HCT116 (cell line): ENCODE measurements around the gene UBXN11. TPM values are rescaled to one million over a fixed set of nuclear protein-coding genes. Genes with fewer than 3 reads are reported as not detected.

Source experiments
- ATAC-seq: fragments of 200-7000 bp; cut with Tn5 transposase; 2 replicates; pipeline ENCODE4 v1.9.1; 2020; ENCODE audit warnings: mild to moderate bottlenecking, moderate library complexity
- BruUV-seq: library from RNA; stranded (reverse); fragments of 400-500 nt; replicated peaks from 2 replicates; lab custom pipeline; 2021; lab: Mats Ljungman, UMichigan
- CTCF ChIA-PET: fragments of 300-600 bp; sonication (Branson Sonifier 250); formaldehyde crosslinking; loops from one replicate; lab custom pipeline; 2021; ENCODE audit warnings: antibody characterized with exemption; lab: Charles Lee
- POLR2A ChIA-PET: fragments of 300-600, 350-600 bp; sonication (Branson Sonifier 250); formaldehyde crosslinking; loops from one replicate; lab custom pipeline; 2021; ENCODE audit warnings: antibody characterized with exemption; lab: Charles Lee
- RAD21 ChIA-PET, 2 experiments: fragments of 300-600 bp; sonication (Branson Sonifier 250); formaldehyde crosslinking; loops; one replicate each; lab custom pipeline; 2023; ENCODE audit warnings: low total read pairs in 2 of 2; ENCODE audit not compliant: uncharacterized antibody in 2 of 2, unreplicated experiment in 2 of 2, low non-redundant PET in 1 of 2; lab: Charles Lee
- DNase-seq: peaks from one replicate; pipeline ENCODE4 v3.0.0-alpha.2; 2010; ENCODE audit warnings: low read depth, low spot score
- H2AFZ ChIP-seq: fragments of 200-600 bp; shearing (Covaris generic), sonication (generic); 2 replicates; pipeline ENCODE4 v1.6.1; 2017; ENCODE audit warnings: low read depth, mixed run types, mixed read lengths, antibody characterized with exemption, low read length; ENCODE audit not compliant: poor library complexity, severe bottlenecking
- H3K27ac ChIP-seq: 2 replicates; pipeline ENCODE4 v1.5.1; 2012; ENCODE audit warnings: low read depth, low read length
- H3K27me3 ChIP-seq: fragments of 200-600 bp; sonication (generic); 2 replicates; pipeline ENCODE4 v1.6.1; 2016; ENCODE audit warnings: mixed run types, low read length, mixed read lengths; ENCODE audit not compliant: insufficient read depth
- H3K36me3 ChIP-seq, 2 experiments: fragments of 200-500 bp in 1 of 2; fragments of 200-600 bp in 1 of 2; sonication (Bioruptor generic) in 1 of 2; sonication (generic) in 1 of 2; 2 replicates each; pipeline versions ENCODE4 v1.5.1 to v1.6.1; 2014 to 2016; ENCODE audit warnings: low read length in 2 of 2, inconsistent platforms in 1 of 2, mixed read lengths in 1 of 2, mixed run types in 1 of 2; ENCODE audit not compliant: insufficient read depth in 2 of 2, control insufficient read depth in 1 of 2
- H3K4me1 ChIP-seq, 2 experiments: fragments of 200-600 bp in 1 of 2; sonication (generic) in 1 of 2; 2 replicates each; pipeline versions ENCODE4 v1.5.1 to v1.6.1; 2012 to 2017; ENCODE audit warnings: low read length in 2 of 2, inconsistent platforms in 1 of 2, mild to moderate bottlenecking in 1 of 2, mixed read lengths in 1 of 2, mixed run types in 1 of 2, moderate library complexity in 1 of 2; ENCODE audit not compliant: insufficient read depth in 2 of 2, control insufficient read depth in 1 of 2
- H3K4me2 ChIP-seq: fragments of 200-600 bp; sonication (generic); 2 replicates; pipeline ENCODE4 v1.6.1; 2017; ENCODE audit warnings: mixed run types, low read length, mixed read lengths
- H3K4me3 ChIP-seq, 2 experiments: fragments of 200-600 bp in 1 of 2; sonication (generic) in 1 of 2; replicated peaks in 1 of 2; 2 replicates each; pipeline ENCODE4 v1.5.1; 2011 to 2016; ENCODE audit warnings: low read length in 2 of 2, control low read depth in 1 of 2, low read depth in 1 of 2, mild to moderate bottlenecking in 1 of 2, mixed read lengths in 1 of 2, mixed run types in 1 of 2
- H3K79me2 ChIP-seq: fragments of 200-600 bp; sonication (generic); 2 replicates; pipeline ENCODE4 v1.6.1; 2017; ENCODE audit warnings: mild to moderate bottlenecking, mixed run types, low read length, moderate library complexity, mixed read lengths; ENCODE audit not compliant: insufficient read depth
- H3K9ac ChIP-seq: fragments of 200-600 bp; sonication (generic); 2 replicates; pipeline ENCODE4 v1.6.1; 2016; ENCODE audit warnings: low read length, mixed read lengths
- H3K9me2 ChIP-seq: fragments of 200-600 bp; sonication (generic), shearing (Covaris generic); 2 replicates; pipeline ENCODE4 v1.6.1; 2017; ENCODE audit warnings: mixed run types, mild to moderate bottlenecking, moderate library complexity; ENCODE audit not compliant: insufficient read depth
- H3K9me3 ChIP-seq, 2 experiments: fragments of 200-500 bp in 1 of 2; fragments of 200-600 bp in 1 of 2; sonication (Bioruptor generic) in 1 of 2; sonication (generic) in 1 of 2; 2 replicates each; pipeline ENCODE4 v1.6.1; 2014 to 2017; ENCODE audit warnings: low read length in 2 of 2, mixed read lengths in 2 of 2, inconsistent platforms in 1 of 2, low read depth in 1 of 2, mild to moderate bottlenecking in 1 of 2, mixed run types in 1 of 2, moderate library complexity in 1 of 2; ENCODE audit not compliant: control insufficient read depth in 1 of 2, insufficient read depth in 1 of 2
- H4K20me1 ChIP-seq: fragments of 200-600 bp; sonication (generic), shearing (Covaris generic); 2 replicates; pipeline ENCODE4 v1.6.1; 2017; ENCODE audit warnings: mixed run types, mild to moderate bottlenecking, moderate library complexity; ENCODE audit not compliant: insufficient read depth
- EGR1 ChIP-seq: IDR thresholded peaks from 2 replicates; pipeline ENCODE4 v1.6.1; 2012; ENCODE audit warnings: low read depth
- ELF1 ChIP-seq: IDR thresholded peaks from 2 replicates; pipeline ENCODE4 v1.6.1; 2012; ENCODE audit warnings: low read depth, borderline replicate concordance
- EZH2phosphoT487 ChIP-seq: fragments of 200-600 bp; IDR thresholded peaks from 2 replicates; pipeline ENCODE4 v1.6.1; 2018; ENCODE audit warnings: antibody characterized with exemption, borderline replicate concordance
- FOSL1 ChIP-seq: IDR thresholded peaks from 2 replicates; pipeline ENCODE4 v1.6.1; 2012; ENCODE audit warnings: low read depth
- JUND ChIP-seq: IDR thresholded peaks from 2 replicates; pipeline ENCODE4 v1.6.1; 2012
- POLR2A ChIP-seq: IDR thresholded peaks from 2 replicates; pipeline ENCODE4 v1.7.0; 2011; ENCODE audit warnings: borderline replicate concordance; ENCODE audit not compliant: insufficient read depth, insufficient read length; ENCODE audit errors: extremely low read depth
- RAD21 ChIP-seq: IDR thresholded peaks from 2 replicates; pipeline ENCODE4 v1.6.1; 2012; ENCODE audit warnings: low read depth, mild to moderate bottlenecking
- REST ChIP-seq: IDR thresholded peaks from 2 replicates; pipeline ENCODE4 v1.6.1; 2012; ENCODE audit warnings: low read depth
- SIN3A ChIP-seq: IDR thresholded peaks from 2 replicates; pipeline ENCODE4 v1.6.1; 2012; ENCODE audit warnings: low read depth
- YY1 ChIP-seq: IDR thresholded peaks from 2 replicates; pipeline ENCODE4 v1.6.1; 2011; ENCODE audit warnings: low read length, low read depth, moderate library complexity, mild to moderate bottlenecking; ENCODE audit not compliant: insufficient replicate concordance; ENCODE audit errors: extremely low read depth
- intact Hi-C: fragments of 100-400 bp; cut with micrococcal nuclease; formaldehyde crosslinking; loops from 2 replicates; pipeline ENCODE4 v1.10.0; 2022
- total RNA-seq: library from RNA; stranded (reverse); gene quantifications from one replicate; pipeline ENCODE4 v1.2.1, GENCODE V29; 2021; ENCODE audit not compliant: unreplicated experiment
- TF ChIP-seq, protein P1 (sequence below): IDR thresholded peaks from 2 replicates; pipeline ENCODE4 v1.6.1; 2012

Gene UBXN11
- total RNA-seq, 1 experiment from 2014 or later = 19.3 TPM

- H3K27me3 ChIP-seq = no peaks in the 10 kb centered on the region
- no peak overlapping the region for H2AFZ ChIP-seq
- ChIA-PET RAD21 (interaction anchor here in 1 of 2 experiments (1.0 kb wide), 1 partner anchor 36 kb away, joined by 4 read pairs; no protein-coding TSS in a partner anchor), CTCF (interaction anchor here (1.0 to 4.4 kb wide), 6 partner anchors 11 to 176 kb away, joined by 5 to 47 read pairs (median 9); partner anchors contain the start of genes SH3BGRL3 and ZNF593), POLR2A (no interaction called here)
- no peak overlapping the region for H3K9ac ChIP-seq
- H3K4me3 ChIP-seq = no peak overlapping the region
- H3K36me3 ChIP-seq = peaks cover 0 to 10% of the 10 kb centered on the region in 2 experiments; a peak in 2 of 4 replicates
- TF ChIP-seq FOSL1 = no peak
- H3K9me3 ChIP-seq = no peaks in the 10 kb centered on the region
- H3K4me2 ChIP-seq = no peak overlapping the region
- BruUV-seq = no TSS peak
- H3K4me1 ChIP-seq = peaks cover 5 to 16% of the 10 kb centered on the region in 2 experiments; a peak in 3 of 4 replicates
- no peaks in the 10 kb centered on the region for H4K20me1 ChIP-seq
- DNase-seq (no peak), ATAC-seq (no peak)
- no peaks in the 10 kb centered on the region for H3K9me2 ChIP-seq
- intact Hi-C loops = loop anchor here (1.0 to 5.0 kb wide), 6 partner anchors 36 to 285 kb away; partner anchors contain the start of genes C1orf232 and ZNF593
- H3K79me2 ChIP-seq = no peaks in the 10 kb centered on the region
- H3K27ac ChIP-seq = no peak overlapping the region
Observed at GRCh38 chr1:26320896-26321295, 14.5 kb upstream of the UBXN11 start.

GRCh38 chr1:26318338-26319064 is 12.1 kb upstream of the UBXN11 start:
- BruUV-seq = no TSS peak
- Histone ChIP-seq H3K36me3 (peaks cover 0 to 4% of the 10 kb centered on the region in 2 experiments; a peak in 1 of 4 replicates), H3K79me2 (no peaks in the 10 kb centered on the region), H3K4me3 (no peak overlapping the region), H3K27ac (no peak overlapping the region), H3K4me2 (no peak overlapping the region), H3K9ac (no peak overlapping the region), H3K27me3 (no peaks in the 10 kb centered on the region; the same call in 1 of the 2 replicates), H3K9me2 (no peaks in the 10 kb centered on the region), H2AFZ (no peak overlapping the region), H3K9me3 (no peaks in the 10 kb centered on the region), H4K20me1 (no peaks in the 10 kb centered on the region), H3K4me1 (peaks cover 5 to 16% of the 10 kb centered on the region in 2 experiments; a peak in 3 of 4 replicates)
- ATAC-seq (no peak), DNase-seq (no peak)
- CTCF ChIA-PET = interaction anchor here (2.0 kb wide), 1 partner anchor 33 kb away, joined by 6 read pairs; no protein-coding TSS in a partner anchor
- POLR2A ChIA-PET = no interaction called here
- RAD21 ChIA-PET = no interaction called here
- TF ChIP-seq EGR1 = no peak
- TF ChIP-seq RAD21 = no peak
- no peak for TF ChIP-seq YY1
- no peak for TF ChIP-seq ELF1
- TF ChIP-seq, protein P1, sequence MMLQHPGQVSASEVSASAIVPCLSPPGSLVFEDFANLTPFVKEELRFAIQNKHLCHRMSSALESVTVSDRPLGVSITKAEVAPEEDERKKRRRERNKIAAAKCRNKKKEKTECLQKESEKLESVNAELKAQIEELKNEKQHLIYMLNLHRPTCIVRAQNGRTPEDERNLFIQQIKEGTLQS = no peak
- no peak for TF ChIP-seq REST
- no peak for TF ChIP-seq POLR2A
- no peak for TF ChIP-seq JUND
- no peak for TF ChIP-seq SIN3A
- no peak for TF ChIP-seq EZH2phosphoT487
- intact Hi-C loops = no loop called here
